Esophagus squamous epithelium (tissue), 4 donors: ENCODE results near the gene CNOT6L.
"Not testable (repeated sequence)": the region's sequence is repeated elsewhere in the genome, so short reads cannot be mapped to it uniquely, and the experiment has no call there.

ENCODE experiments used
- POLR2A ChIP-seq, 4 donors: fragments of 450-650 bp; IDR thresholded peaks; one replicate each; pipeline ENCODE4 v1.6.1; 2017; ENCODE audit warnings: antibody characterized with exemption in 4 of 4, mild to moderate bottlenecking in 4 of 4, moderate library complexity in 3 of 4
- TF ChIP-seq, protein P1 (sequence below), 6 experiments: fragments of 450-650 bp in 4 of 6; fragments of 200-600 bp in 2 of 6; sonication (generic) in 2 of 6; IDR thresholded peaks; one replicate each; pipeline ENCODE4 v1.5.1; 2016 to 2019; ENCODE audit warnings: antibody characterized with exemption in 6 of 6, mild to moderate bottlenecking in 4 of 6, moderate library complexity in 4 of 6

DNA sequence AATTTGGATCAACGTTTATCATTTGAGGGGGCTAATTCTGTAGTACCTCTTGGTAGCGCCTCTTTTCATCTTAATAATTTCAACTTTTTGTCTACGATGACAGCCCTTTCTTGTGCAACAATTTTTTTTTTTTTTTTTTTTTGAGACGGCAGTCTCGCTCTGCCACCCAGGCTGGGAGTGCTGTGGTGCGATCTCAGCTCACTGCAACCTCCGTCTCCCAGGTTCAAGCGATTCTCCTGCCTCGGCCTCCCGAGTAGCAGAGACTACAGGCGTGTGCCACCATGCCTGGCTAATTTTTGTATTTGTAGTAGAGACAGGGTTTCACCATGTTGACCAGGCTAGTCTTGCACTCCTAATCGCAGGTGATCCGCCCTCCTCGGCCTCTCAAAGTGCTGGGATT lies 44.2 kb upstream of the CNOT6L start:
- TF ChIP-seq POLR2A (IDR thresholded peaks at IDR 0.05), result not testable (repeated sequence)
- TF ChIP-seq, protein P1, sequence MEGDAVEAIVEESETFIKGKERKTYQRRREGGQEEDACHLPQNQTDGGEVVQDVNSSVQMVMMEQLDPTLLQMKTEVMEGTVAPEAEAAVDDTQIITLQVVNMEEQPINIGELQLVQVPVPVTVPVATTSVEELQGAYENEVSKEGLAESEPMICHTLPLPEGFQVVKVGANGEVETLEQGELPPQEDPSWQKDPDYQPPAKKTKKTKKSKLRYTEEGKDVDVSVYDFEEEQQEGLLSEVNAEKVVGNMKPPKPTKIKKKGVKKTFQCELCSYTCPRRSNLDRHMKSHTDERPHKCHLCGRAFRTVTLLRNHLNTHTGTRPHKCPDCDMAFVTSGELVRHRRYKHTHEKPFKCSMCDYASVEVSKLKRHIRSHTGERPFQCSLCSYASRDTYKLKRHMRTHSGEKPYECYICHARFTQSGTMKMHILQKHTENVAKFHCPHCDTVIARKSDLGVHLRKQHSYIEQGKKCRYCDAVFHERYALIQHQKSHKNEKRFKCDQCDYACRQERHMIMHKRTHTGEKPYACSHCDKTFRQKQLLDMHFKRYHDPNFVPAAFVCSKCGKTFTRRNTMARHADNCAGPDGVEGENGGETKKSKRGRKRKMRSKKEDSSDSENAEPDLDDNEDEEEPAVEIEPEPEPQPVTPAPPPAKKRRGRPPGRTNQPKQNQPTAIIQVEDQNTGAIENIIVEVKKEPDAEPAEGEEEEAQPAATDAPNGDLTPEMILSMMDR (IDR thresholded peaks at IDR 0.05), result not testable (repeated sequence)
